Smooth muscle cell (in vitro differentiated cells): ENCODE data around the gene PRDM11. TPM values are rescaled to one million over a fixed set of nuclear protein-coding genes. Genes with fewer than 3 reads are reported as not detected.

Experiments used
- DNase-seq: peaks from one replicate; lab custom pipeline; 2025; ENCODE audit not compliant: unreplicated experiment; lab: John Stamatoyannopoulos, UW
- H2AFZ ChIP-seq: fragments of 200-600 bp; sonication (generic); 2 replicates; pipeline ENCODE4 v1.6.0; 2016; ENCODE audit warnings: antibody characterized with exemption, low read depth, mild to moderate bottlenecking
- H3F3A ChIP-seq: fragments of 200-600 bp; sonication (generic); 2 replicates; pipeline ENCODE4 v1.6.0; 2017; ENCODE audit warnings: antibody characterized with exemption, low read depth
- H3K27ac ChIP-seq: fragments of 200-600 bp; sonication (generic); 2 replicates; pipeline ENCODE4 v1.5.1; 2016; ENCODE audit warnings: low read depth, mild to moderate bottlenecking
- H3K27me3 ChIP-seq: fragments of 200-600 bp; sonication (generic); 2 replicates; pipeline ENCODE4 v1.6.1; 2016; ENCODE audit warnings: low read depth, mild to moderate bottlenecking
- H3K36me3 ChIP-seq: fragments of 200-600 bp; sonication (generic); 2 replicates; pipeline ENCODE4 v1.5.1; 2016; ENCODE audit warnings: low read depth
- H3K4me1 ChIP-seq: fragments of 200-600 bp; sonication (generic); 2 replicates; pipeline ENCODE4 v1.5.1; 2016; ENCODE audit warnings: low read depth
- H3K4me2 ChIP-seq: fragments of 200-600 bp; sonication (generic); 2 replicates; pipeline ENCODE4 v1.6.0; 2016; ENCODE audit warnings: mild to moderate bottlenecking
- H3K4me3 ChIP-seq: fragments of 200-600 bp; sonication (generic); 2 replicates; pipeline ENCODE4 v1.5.1; 2016; ENCODE audit warnings: mild to moderate bottlenecking
- H3K79me2 ChIP-seq: fragments of 200-600 bp; sonication (generic); 2 replicates; pipeline ENCODE4 v1.6.0; 2016; ENCODE audit warnings: low read depth, mild to moderate bottlenecking
- H3K9ac ChIP-seq: fragments of 200-600 bp; sonication (generic); 2 replicates; pipeline ENCODE4 v1.6.0; 2016; ENCODE audit warnings: low read depth
- H3K9me3 ChIP-seq: fragments of 200-600 bp; sonication (generic); replicated peaks from 2 replicates; pipeline ENCODE4 v1.5.1; 2016; ENCODE audit warnings: low read depth
- H4K20me1 ChIP-seq: fragments of 200-600 bp; sonication (generic); 2 replicates; pipeline ENCODE4 v1.6.0; 2016; ENCODE audit warnings: low read depth
- WGBS: methylation state at CpG from one replicate; pipeline ENCODE4 v1.1.7; 2016; ENCODE audit warnings: low lambda C conversion rate; 5-methylcytosine and 5-hydroxymethylcytosine counted together
- polyA plus RNA-seq: library from polyadenylated mRNA; unstranded; fragments of >200 nt; fragmentation: Nextera tagmentation; extraction: Ambion mirVana; gene quantifications from 2 replicates; pipeline ENCODE4 v1.2.1, GENCODE V29; 2016
- total RNA-seq: library from RNA; depleted of rRNA; stranded (reverse); fragments of >200 nt; gene quantifications from 2 replicates; pipeline ENCODE4 v1.2.3, GENCODE V29; 2014
- TF ChIP-seq, protein P1 (sequence below): fragments of 200-600 bp; sonication (generic); IDR thresholded peaks from 2 replicates; pipeline ENCODE4 v1.5.1; 2017; ENCODE audit warnings: borderline replicate concordance, mild to moderate bottlenecking, antibody characterized with exemption; ENCODE audit not compliant: insufficient read depth, poor library complexity, severe bottlenecking

The PRDM11 gene
- total and polyA plus RNA-seq, 2 experiments from 2014 or later = 5.8 to 6.6 TPM

DNA sequence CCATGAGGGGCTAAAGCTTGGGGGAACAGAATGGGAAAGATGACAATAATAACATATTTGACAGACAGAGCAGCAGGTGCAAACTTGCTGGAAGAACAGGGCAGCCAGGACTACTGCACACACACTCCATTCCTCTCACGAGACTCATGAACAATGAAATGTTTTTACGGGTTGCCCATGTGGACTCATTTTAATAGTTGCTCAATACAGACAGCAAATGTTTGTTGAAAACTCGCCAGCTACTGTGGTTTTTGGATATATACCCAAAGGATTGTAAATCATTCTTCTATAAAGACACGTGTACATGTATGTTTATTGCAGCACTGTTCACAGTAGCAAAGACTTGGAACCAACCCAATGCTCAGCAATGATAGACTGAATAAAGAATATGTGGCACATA is 129.4 kb downstream of the PRDM11 start:
- no peak overlapping the region for H2AFZ ChIP-seq
- H4K20me1 ChIP-seq = no peaks in the 10 kb centered on the region
- peaks cover 55% of the 10 kb centered on the region for H3K27me3 ChIP-seq
- no peak overlapping the region for H3K27ac ChIP-seq
- H3F3A ChIP-seq = no peaks in the 10 kb centered on the region
- H3K79me2 ChIP-seq = no peaks in the 10 kb centered on the region
- no peaks in the 10 kb centered on the region for H3K36me3 ChIP-seq
- no peak for DNase-seq
- no peak overlapping the region for H3K4me2 ChIP-seq
- H3K4me3 ChIP-seq = no peak overlapping the region
- no peaks in the 10 kb centered on the region for H3K4me1 ChIP-seq
- WGBS = 92% methylated on average over 4 of the region's 4 CpGs
- no peaks in the 10 kb centered on the region for H3K9me3 ChIP-seq
- TF ChIP-seq, protein P1, sequence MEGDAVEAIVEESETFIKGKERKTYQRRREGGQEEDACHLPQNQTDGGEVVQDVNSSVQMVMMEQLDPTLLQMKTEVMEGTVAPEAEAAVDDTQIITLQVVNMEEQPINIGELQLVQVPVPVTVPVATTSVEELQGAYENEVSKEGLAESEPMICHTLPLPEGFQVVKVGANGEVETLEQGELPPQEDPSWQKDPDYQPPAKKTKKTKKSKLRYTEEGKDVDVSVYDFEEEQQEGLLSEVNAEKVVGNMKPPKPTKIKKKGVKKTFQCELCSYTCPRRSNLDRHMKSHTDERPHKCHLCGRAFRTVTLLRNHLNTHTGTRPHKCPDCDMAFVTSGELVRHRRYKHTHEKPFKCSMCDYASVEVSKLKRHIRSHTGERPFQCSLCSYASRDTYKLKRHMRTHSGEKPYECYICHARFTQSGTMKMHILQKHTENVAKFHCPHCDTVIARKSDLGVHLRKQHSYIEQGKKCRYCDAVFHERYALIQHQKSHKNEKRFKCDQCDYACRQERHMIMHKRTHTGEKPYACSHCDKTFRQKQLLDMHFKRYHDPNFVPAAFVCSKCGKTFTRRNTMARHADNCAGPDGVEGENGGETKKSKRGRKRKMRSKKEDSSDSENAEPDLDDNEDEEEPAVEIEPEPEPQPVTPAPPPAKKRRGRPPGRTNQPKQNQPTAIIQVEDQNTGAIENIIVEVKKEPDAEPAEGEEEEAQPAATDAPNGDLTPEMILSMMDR = no peak
- H3K9ac ChIP-seq = no peak overlapping the region

DNA sequence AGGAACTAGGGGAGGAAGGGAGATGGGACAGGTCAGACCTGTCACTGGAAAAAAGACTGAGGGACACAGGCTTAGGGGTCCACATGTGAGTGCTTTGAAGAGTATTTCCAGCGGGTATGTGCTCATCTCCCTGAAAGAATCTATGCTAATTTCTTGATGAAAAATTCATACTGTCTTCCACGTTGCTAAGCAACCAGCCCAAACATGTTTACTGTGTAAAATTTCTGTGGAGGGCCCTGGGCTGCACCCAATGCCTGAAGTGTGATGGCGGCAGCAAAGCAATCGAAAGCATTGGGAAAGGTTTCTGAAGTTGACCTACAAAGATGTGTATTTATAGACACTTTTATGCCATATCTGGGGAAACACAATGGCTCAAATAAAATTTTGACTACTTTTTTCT is 132.3 kb downstream of the PRDM11 start:
- no peaks in the 10 kb centered on the region for H3K79me2 ChIP-seq
- no peaks in the 10 kb centered on the region for H3K9me3 ChIP-seq
- H3F3A ChIP-seq = no peaks in the 10 kb centered on the region
- H3K27ac ChIP-seq = no peak overlapping the region
- H3K4me1 ChIP-seq = no peaks in the 10 kb centered on the region
- no peaks in the 10 kb centered on the region for H4K20me1 ChIP-seq
- 88% methylated on average over 4 of the region's 4 CpGs for WGBS
- H3K4me3 ChIP-seq = no peak overlapping the region
- TF ChIP-seq, protein P1 = no peak
- peaks cover 45% of the 10 kb centered on the region for H3K27me3 ChIP-seq
- no peaks in the 10 kb centered on the region for H3K36me3 ChIP-seq
- no peak for DNase-seq
- no peak overlapping the region for H2AFZ ChIP-seq
- H3K9ac ChIP-seq = no peak overlapping the region
- H3K4me2 ChIP-seq = no peak overlapping the region

DNA sequence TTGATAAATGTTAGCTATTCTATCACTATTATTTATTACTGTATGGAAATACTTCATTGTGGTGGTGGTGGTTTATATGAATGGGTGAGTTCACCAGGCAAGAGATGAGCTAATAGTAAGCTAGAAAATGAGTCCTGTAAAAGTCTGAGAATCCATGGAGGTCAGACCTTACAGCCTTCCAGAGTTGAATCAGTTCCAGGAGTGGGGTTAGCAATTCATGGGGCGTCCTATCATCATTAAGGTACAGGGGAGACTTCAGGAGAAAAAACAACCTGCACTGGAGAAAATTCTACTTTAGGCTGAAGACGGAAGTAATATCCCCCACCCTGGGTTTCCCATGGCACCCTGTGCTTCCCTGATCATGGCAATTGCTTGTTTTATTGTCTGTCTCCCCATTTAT is 133.2 kb downstream of the PRDM11 start:
- Histone ChIP-seq H3K4me1 (no peaks in the 10 kb centered on the region), H3K36me3 (no peaks in the 10 kb centered on the region), H3K4me2 (no peak overlapping the region), H3K27me3 (peaks cover 45% of the 10 kb centered on the region), H3K27ac (no peak overlapping the region), H2AFZ (no peak overlapping the region), H3K9ac (no peak overlapping the region), H3K79me2 (no peaks in the 10 kb centered on the region), H3K9me3 (no peaks in the 10 kb centered on the region), H4K20me1 (no peaks in the 10 kb centered on the region), H3K4me3 (no peak overlapping the region), H3F3A (no peaks in the 10 kb centered on the region)
- TF ChIP-seq, protein P1 = no peak
- no peak for DNase-seq
- 94% methylated on average over 2 of the region's 2 CpGs for WGBS

DNA sequence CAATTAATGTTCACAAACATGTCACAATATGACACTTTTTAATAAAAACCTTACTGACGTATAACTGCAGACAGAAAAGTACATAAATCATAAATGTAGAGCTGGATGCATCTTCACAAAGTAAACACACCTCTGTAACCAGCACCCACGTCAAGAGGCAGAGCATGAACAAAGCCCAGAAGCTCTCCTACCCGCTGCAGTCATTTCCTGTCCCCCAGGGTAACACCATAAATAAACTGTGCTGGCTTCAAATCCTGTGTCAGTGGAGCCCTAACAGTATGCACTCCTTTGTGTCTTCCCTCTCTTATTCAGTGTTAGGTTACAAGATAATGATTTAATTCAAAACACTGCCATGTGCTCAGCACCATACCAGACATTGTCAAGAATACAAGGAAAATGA is 134.0 kb downstream of the PRDM11 start:
- Histone ChIP-seq H3K27ac (no peak overlapping the region), H3K36me3 (no peaks in the 10 kb centered on the region), H3K9ac (no peak overlapping the region), H3F3A (no peaks in the 10 kb centered on the region), H3K27me3 (peaks cover 46% of the 10 kb centered on the region), H3K4me1 (no peaks in the 10 kb centered on the region), H3K4me3 (no peak overlapping the region), H3K9me3 (no peaks in the 10 kb centered on the region), H3K79me2 (no peaks in the 10 kb centered on the region), H2AFZ (no peak overlapping the region), H4K20me1 (no peaks in the 10 kb centered on the region), H3K4me2 (no peak overlapping the region)
- DNase-seq = no peak
- TF ChIP-seq, protein P1 = no peak
- 71% methylated on average over 3 of the region's 3 CpGs for WGBS
